ENCODE data around the gene SPINT2. TPM values are rescaled to one million over a fixed set of nuclear protein-coding genes. Genes with fewer than 3 reads are reported as not detected.

The SPINT2 gene
- total RNA-seq, 2 experiments from 2014 or later: 36.7 to 77.2 TPM

DNA sequence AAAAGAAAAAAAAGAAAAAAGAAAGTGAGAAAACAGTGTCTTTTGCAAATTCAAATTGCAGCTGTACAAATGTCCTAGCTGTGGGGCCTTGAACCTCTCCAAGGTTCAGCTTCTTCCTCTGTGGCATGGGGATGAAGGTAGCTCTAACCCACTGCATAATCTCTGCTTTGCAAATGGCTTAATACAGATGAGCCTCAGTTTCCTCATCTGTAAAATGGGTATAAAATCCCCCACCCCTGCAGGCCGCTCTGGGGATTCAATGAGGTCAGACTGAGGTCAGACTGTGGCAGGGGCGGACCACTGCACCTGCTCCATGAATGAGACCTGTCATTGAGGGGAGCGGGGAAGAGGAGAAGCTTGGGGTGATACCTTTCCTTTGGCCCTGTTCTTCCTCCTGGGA lies 46.2 kb upstream of the SPINT2 start:
- Histone ChIP-seq H2AFZ (ENCODE audit: low read length) (no peak overlapping the region), H3K4me3 (ENCODE audit: low read depth, low read length, poor library complexity, severe bottlenecking) (no peak overlapping the region), H3K9me3 (ENCODE audit: low read length) (no peaks in the 10 kb centered on the region), H3K27ac (ENCODE audit: low read depth, low read length, poor library complexity, severe bottlenecking) (no peak overlapping the region), H3K9me2 (ENCODE audit: insufficient read depth, low read length) (no peaks in the 10 kb centered on the region), H3K36me3 (ENCODE audit: insufficient read depth, low read length) (peaks cover 3% of the 10 kb centered on the region; the same call in 1 of the 2 replicates), H3K4me1 (ENCODE audit: insufficient read depth, low read length, poor library complexity, severe bottlenecking) (peaks cover 4% of the 10 kb centered on the region), H4K20me1 (ENCODE audit: insufficient read depth, low read length) (no peaks in the 10 kb centered on the region), H3K79me2 (ENCODE audit: insufficient read depth, low read depth, low read length) (no peaks in the 10 kb centered on the region), H3K4me2 (ENCODE audit: low read length) (no peak overlapping the region)
- BruUV-seq (replicated peaks): no TSS peak
- POLR2A ChIA-PET: no interaction called here
- TF ChIP-seq EZH2phosphoT487 (IDR thresholded peaks at IDR 0.05; ENCODE audit: borderline replicate concordance, low read depth, low read length): no peak
- CTCF ChIA-PET (ENCODE audit: unreplicated experiment): no interaction called here
- DNase-seq (ENCODE audit: low spot score): no peak
- intact Hi-C loops (cut with micrococcal nuclease; ENCODE audit: unreplicated experiment): no loop called here

- H4K20me1 ChIP-seq (ENCODE audit: insufficient read depth, low read length): no peaks in the 10 kb centered on the region
- DNase-seq (ENCODE audit: low spot score): no peak
- H3K9me2 ChIP-seq (ENCODE audit: insufficient read depth, low read length): no peaks in the 10 kb centered on the region
- CTCF ChIA-PET (ENCODE audit: unreplicated experiment): no interaction called here
- H3K4me3 ChIP-seq (ENCODE audit: low read depth, low read length, poor library complexity, severe bottlenecking): no peak overlapping the region
- intact Hi-C loops (cut with micrococcal nuclease; ENCODE audit: unreplicated experiment): no loop called here
- BruUV-seq (replicated peaks): no TSS peak
- peaks cover 3% of the 10 kb centered on the region; the same call in 1 of the 2 replicates for H3K36me3 ChIP-seq (ENCODE audit: insufficient read depth, low read length)
- no peaks in the 10 kb centered on the region for H3K79me2 ChIP-seq (ENCODE audit: insufficient read depth, low read depth, low read length)
- POLR2A ChIA-PET: no interaction called here
- TF ChIP-seq, protein P1, sequence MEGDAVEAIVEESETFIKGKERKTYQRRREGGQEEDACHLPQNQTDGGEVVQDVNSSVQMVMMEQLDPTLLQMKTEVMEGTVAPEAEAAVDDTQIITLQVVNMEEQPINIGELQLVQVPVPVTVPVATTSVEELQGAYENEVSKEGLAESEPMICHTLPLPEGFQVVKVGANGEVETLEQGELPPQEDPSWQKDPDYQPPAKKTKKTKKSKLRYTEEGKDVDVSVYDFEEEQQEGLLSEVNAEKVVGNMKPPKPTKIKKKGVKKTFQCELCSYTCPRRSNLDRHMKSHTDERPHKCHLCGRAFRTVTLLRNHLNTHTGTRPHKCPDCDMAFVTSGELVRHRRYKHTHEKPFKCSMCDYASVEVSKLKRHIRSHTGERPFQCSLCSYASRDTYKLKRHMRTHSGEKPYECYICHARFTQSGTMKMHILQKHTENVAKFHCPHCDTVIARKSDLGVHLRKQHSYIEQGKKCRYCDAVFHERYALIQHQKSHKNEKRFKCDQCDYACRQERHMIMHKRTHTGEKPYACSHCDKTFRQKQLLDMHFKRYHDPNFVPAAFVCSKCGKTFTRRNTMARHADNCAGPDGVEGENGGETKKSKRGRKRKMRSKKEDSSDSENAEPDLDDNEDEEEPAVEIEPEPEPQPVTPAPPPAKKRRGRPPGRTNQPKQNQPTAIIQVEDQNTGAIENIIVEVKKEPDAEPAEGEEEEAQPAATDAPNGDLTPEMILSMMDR (conservative IDR thresholded peaks at IDR 0.05; ENCODE audit: low read length): no peak
- TF ChIP-seq EZH2phosphoT487 (IDR thresholded peaks at IDR 0.05; ENCODE audit: borderline replicate concordance, low read depth, low read length): no peak
- no peak overlapping the region for H2AFZ ChIP-seq (ENCODE audit: low read length)
- no peak overlapping the region for H3K4me2 ChIP-seq (ENCODE audit: low read length)
- H3K9me3 ChIP-seq (ENCODE audit: low read length): no peaks in the 10 kb centered on the region
- H3K4me1 ChIP-seq (ENCODE audit: insufficient read depth, low read length, poor library complexity, severe bottlenecking): peaks cover 9% of the 10 kb centered on the region
- no peak overlapping the region for H3K27ac ChIP-seq (ENCODE audit: low read depth, low read length, poor library complexity, severe bottlenecking)
Measured at GRCh38 chr19:38219221-38219620, 45.2 kb upstream of the SPINT2 start.

DNA sequence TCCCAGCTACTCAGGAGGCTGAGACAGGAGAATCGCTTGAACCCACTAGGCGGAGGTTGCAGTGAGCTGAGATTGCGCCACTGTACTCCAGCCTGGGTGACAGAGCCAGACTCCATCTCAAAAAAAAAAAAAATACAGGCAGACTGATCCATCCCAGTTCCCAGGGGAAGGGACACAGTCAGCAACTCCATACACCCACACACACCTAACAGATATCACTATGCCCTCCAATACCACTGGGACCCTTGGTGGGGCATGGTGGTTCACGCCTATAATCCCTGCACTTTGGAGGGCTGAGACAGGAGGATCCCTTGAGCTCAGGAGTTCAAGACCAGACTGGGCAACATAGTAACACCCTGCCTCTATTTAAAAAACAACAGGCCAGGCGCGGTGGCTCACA lies 43.0 kb upstream of the SPINT2 start:
- H3K79me2 ChIP-seq (ENCODE audit: insufficient read depth, low read depth, low read length): no peaks in the 10 kb centered on the region
- no peak for DNase-seq (ENCODE audit: low spot score)
- no peak overlapping the region for H3K4me2 ChIP-seq (ENCODE audit: low read length)
- no peak for TF ChIP-seq EZH2phosphoT487 (IDR thresholded peaks at IDR 0.05; ENCODE audit: borderline replicate concordance, low read depth, low read length)
- no peak overlapping the region for H3K4me3 ChIP-seq (ENCODE audit: low read depth, low read length, poor library complexity, severe bottlenecking)
- no peak overlapping the region for H3K27ac ChIP-seq (ENCODE audit: low read depth, low read length, poor library complexity, severe bottlenecking)
- H2AFZ ChIP-seq (ENCODE audit: low read length): no peak overlapping the region
- H3K9me2 ChIP-seq (ENCODE audit: insufficient read depth, low read length): no peaks in the 10 kb centered on the region
- peaks cover 17% of the 10 kb centered on the region for H3K4me1 ChIP-seq (ENCODE audit: insufficient read depth, low read length, poor library complexity, severe bottlenecking)
- intact Hi-C loops (cut with micrococcal nuclease; ENCODE audit: unreplicated experiment): loop anchor here (5.0 to 10.0 kb wide), 2 partner anchors 79 to 247 kb away; no protein-coding TSS in a partner anchor
- no TSS peak for BruUV-seq (replicated peaks)
- no peaks in the 10 kb centered on the region for H4K20me1 ChIP-seq (ENCODE audit: insufficient read depth, low read length)
- ChIA-PET CTCF (ENCODE audit: unreplicated experiment) (no interaction called here), POLR2A (interaction anchor here (0.7 kb wide), 1 partner anchor 139 kb away, joined by 3 read pairs; no protein-coding TSS in a partner anchor)
- peaks cover 3% of the 10 kb centered on the region; the same call in 1 of the 2 replicates for H3K36me3 ChIP-seq (ENCODE audit: insufficient read depth, low read length)
- H3K9me3 ChIP-seq (ENCODE audit: low read length): no peaks in the 10 kb centered on the region
